OCI-LY1 (cell line): ENCODE results near the gene SETD5.

Source experiments
- EZH2 ChIP-seq: fragments of 200-600 bp; sonication (generic), shearing (Covaris generic); IDR thresholded peaks from 2 replicates; pipeline ENCODE4 v1.8.0; 2017; ENCODE audit warnings: borderline replicate concordance, mixed run types, mild to moderate bottlenecking, antibody characterized with exemption, low read length, moderate library complexity, mixed read lengths
- TF ChIP-seq, protein P1 (sequence below): fragments of 200-600 bp; sonication (generic), shearing (Covaris generic); IDR thresholded peaks from 2 replicates; pipeline ENCODE4 v1.5.1; 2017; ENCODE audit warnings: mild to moderate bottlenecking, antibody characterized with exemption, low read length, moderate library complexity, mixed read lengths

DNA sequence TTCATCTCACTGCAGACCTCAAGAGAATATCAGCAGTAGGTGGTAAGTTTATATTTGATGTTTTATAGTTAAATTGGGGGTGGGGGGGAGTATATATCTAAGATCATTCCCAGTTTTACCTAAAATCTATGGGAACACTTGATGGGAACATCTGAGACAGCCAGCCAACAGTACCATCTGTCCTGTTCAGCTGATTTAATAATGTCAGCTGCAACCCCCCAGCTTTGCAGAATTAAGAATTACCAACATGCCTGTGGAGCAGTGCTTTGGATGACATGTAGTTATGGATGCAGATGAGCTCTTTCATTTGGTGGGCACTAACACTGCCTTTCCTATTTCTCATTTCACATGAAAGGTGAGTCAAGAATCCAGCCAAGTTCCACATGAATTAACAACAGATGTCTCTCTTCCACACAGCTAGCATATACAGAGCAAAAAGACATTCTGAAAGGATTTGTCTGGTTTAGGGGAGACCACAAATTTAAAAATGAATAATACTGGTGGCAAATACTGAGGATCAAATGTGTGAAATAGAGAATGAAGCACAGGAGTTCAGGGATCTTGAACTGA, 76.2 kb downstream of the SETD5 start:
- no peak for TF ChIP-seq EZH2
- TF ChIP-seq, protein P1, sequence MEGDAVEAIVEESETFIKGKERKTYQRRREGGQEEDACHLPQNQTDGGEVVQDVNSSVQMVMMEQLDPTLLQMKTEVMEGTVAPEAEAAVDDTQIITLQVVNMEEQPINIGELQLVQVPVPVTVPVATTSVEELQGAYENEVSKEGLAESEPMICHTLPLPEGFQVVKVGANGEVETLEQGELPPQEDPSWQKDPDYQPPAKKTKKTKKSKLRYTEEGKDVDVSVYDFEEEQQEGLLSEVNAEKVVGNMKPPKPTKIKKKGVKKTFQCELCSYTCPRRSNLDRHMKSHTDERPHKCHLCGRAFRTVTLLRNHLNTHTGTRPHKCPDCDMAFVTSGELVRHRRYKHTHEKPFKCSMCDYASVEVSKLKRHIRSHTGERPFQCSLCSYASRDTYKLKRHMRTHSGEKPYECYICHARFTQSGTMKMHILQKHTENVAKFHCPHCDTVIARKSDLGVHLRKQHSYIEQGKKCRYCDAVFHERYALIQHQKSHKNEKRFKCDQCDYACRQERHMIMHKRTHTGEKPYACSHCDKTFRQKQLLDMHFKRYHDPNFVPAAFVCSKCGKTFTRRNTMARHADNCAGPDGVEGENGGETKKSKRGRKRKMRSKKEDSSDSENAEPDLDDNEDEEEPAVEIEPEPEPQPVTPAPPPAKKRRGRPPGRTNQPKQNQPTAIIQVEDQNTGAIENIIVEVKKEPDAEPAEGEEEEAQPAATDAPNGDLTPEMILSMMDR, result no peak
